GM12878 (cell line): ENCODE data around the gene NLRC5. TPM values are rescaled to one million over a fixed set of nuclear protein-coding genes. Genes with fewer than 3 reads are reported as not detected.

Experiments
- ATF2 ChIP-seq: IDR thresholded peaks from 2 replicates; pipeline ENCODE4 v1.6.1; 2012; ENCODE audit warnings: low read length, inconsistent platforms
- ATF7 ChIP-seq: fragments of 450-650 bp; IDR thresholded peaks from 2 replicates; pipeline ENCODE4 v1.6.1; 2016; ENCODE audit warnings: low read depth, mild to moderate bottlenecking
- CBFB ChIP-seq: IDR thresholded peaks from 2 replicates; pipeline ENCODE4 v1.6.1; 2016; ENCODE audit warnings: antibody characterized with exemption, low read depth
- CBX3 ChIP-seq: fragments of 200-600 bp; sonication (generic); IDR thresholded peaks from 2 replicates; pipeline ENCODE4 v1.6.1; 2016; ENCODE audit warnings: low read depth, borderline replicate concordance
- CHD1 ChIP-seq: IDR thresholded peaks from 2 replicates; pipeline ENCODE4 v1.6.1; 2012; ENCODE audit warnings: low read depth, low read length, improper control_type of control experiment
- CHD2 ChIP-seq: IDR thresholded peaks from 2 replicates; pipeline ENCODE4 v1.6.1; 2011; ENCODE audit warnings: low read depth, low read length, improper control_type of control experiment, borderline replicate concordance
- CHD4 ChIP-seq: fragments of 200-600 bp; sonication (generic); IDR thresholded peaks from 2 replicates; pipeline ENCODE4 v1.6.1; 2016; ENCODE audit warnings: mild to moderate bottlenecking
- FOS ChIP-seq: IDR thresholded peaks from 3 replicates; pipeline ENCODE4 v1.6.1; 2011; ENCODE audit warnings: borderline replicate concordance; ENCODE audit not compliant: insufficient read length; ENCODE audit errors: extremely low read depth
- IKZF2 ChIP-seq, 2 experiments: fragments of 450-650 bp; IDR thresholded peaks; 2 replicates each; pipeline ENCODE4 v1.6.1; 2017; ENCODE audit warnings: mild to moderate bottlenecking in 2 of 2, moderate library complexity in 2 of 2
- JUNB ChIP-seq: IDR thresholded peaks from 2 replicates; pipeline ENCODE4 v1.6.1; 2016; ENCODE audit warnings: antibody characterized with exemption, mild to moderate bottlenecking
- KAT2A ChIP-seq: conservative IDR thresholded peaks from 2 replicates; pipeline ENCODE4 v1.6.1; 2011; ENCODE audit warnings: low read depth, low read length; ENCODE audit not compliant: control insufficient read depth
- KLF5 ChIP-seq: fragments of 450-650 bp; IDR thresholded peaks from 2 replicates; pipeline ENCODE4 v1.6.1; 2014; ENCODE audit warnings: mild to moderate bottlenecking; ENCODE audit not compliant: partially characterized antibody
- MTA2 ChIP-seq: fragments of 450-650 bp; IDR thresholded peaks from 2 replicates; pipeline ENCODE4 v1.6.1; 2016; ENCODE audit warnings: low read depth, mild to moderate bottlenecking, moderate library complexity
- MTA3 ChIP-seq: IDR thresholded peaks from 2 replicates; pipeline ENCODE4 v1.6.1; 2012; ENCODE audit warnings: low read length, inconsistent platforms, borderline replicate concordance
- MXI1 ChIP-seq: fragments of 150-350 bp; IDR thresholded peaks from 2 replicates; pipeline ENCODE4 v1.6.1; 2011; ENCODE audit warnings: low read depth, mild to moderate bottlenecking, inconsistent platforms, low read length, improper control_type of control experiment
- MYC ChIP-seq: IDR thresholded peaks from 2 replicates; pipeline ENCODE4 v1.6.1; 2011; ENCODE audit warnings: mild to moderate bottlenecking, low read length, moderate library complexity, inconsistent platforms; ENCODE audit not compliant: insufficient read depth, insufficient replicate concordance, insufficient read length, severe bottlenecking
- NFIC ChIP-seq: IDR thresholded peaks from 2 replicates; pipeline ENCODE4 v1.6.1; 2012; ENCODE audit warnings: low read depth, mild to moderate bottlenecking, inconsistent platforms, low read length, moderate library complexity
- PAX5 ChIP-seq: IDR thresholded peaks from 2 replicates; pipeline ENCODE4 v1.6.1; 2011; ENCODE audit warnings: low read depth, low read length, borderline replicate concordance
- POLR2AphosphoS5 ChIP-seq: IDR thresholded peaks from 2 replicates; pipeline ENCODE4 v1.6.1; 2011; ENCODE audit warnings: mild to moderate bottlenecking, low read length, inconsistent platforms
- POU2F2 ChIP-seq: IDR thresholded peaks from 3 replicates; pipeline ENCODE4 v1.6.1; 2011; ENCODE audit warnings: low read depth, mild to moderate bottlenecking, low read length, borderline replicate concordance
- PRDM15 ChIP-seq: fragments of 450-650 bp; formaldehyde crosslinking; IDR thresholded peaks from 2 replicates; pipeline ENCODE4 v1.4.0; 2020; ENCODE audit warnings: mild to moderate bottlenecking, moderate library complexity
- RELB ChIP-seq: fragments of 450-650 bp; IDR thresholded peaks from 2 replicates; pipeline ENCODE4 v1.6.1; 2017; ENCODE audit warnings: low read depth, mild to moderate bottlenecking, moderate library complexity
- SMARCA5 ChIP-seq: fragments of 450-650 bp; IDR thresholded peaks from 2 replicates; pipeline ENCODE4 v1.6.1; 2017; ENCODE audit warnings: mild to moderate bottlenecking
- TAF1 ChIP-seq: IDR thresholded peaks from 2 replicates; pipeline ENCODE4 v1.6.1; 2011; ENCODE audit warnings: mild to moderate bottlenecking, low read depth, low read length, borderline replicate concordance
- TARDBP ChIP-seq: IDR thresholded peaks from 2 replicates; pipeline ENCODE4 v1.6.1; 2016; ENCODE audit warnings: borderline replicate concordance
- ZNF622 ChIP-seq: fragments of 450-650 bp; IDR thresholded peaks from 2 replicates; pipeline ENCODE4 v1.6.1; 2017; ENCODE audit warnings: mild to moderate bottlenecking, inconsistent platforms
- polyA plus RNA-seq, 11 experiments: library from polyadenylated mRNA; depleted of rRNA in 4 of 11; unstranded in 6 of 11; stranded (reverse) in 5 of 11; fragments of >200 nt; fragmentation: Nextera tagmentation in 4 of 11; fragmentation: Illumina TruSeq in 1 of 11; extraction: Ambion mirVana in 4 of 11; extraction: Trizol in 1 of 11; gene quantifications; 1 replicate in 1 of 11; 2 replicates in 10 of 11; pipeline versions ENCODE4 v1.2.1 to v1.2.3, GENCODE V29; 2011 to 2016; ENCODE audit warnings: inconsistent platforms in 2 of 11, missing spikeins in 2 of 11, low read depth in 1 of 11
- total RNA-seq, 4 experiments: library from RNA; depleted of rRNA in 3 of 4; stranded (reverse); fragments of >200 nt in 3 of 4; fragmentation: Illumina TruSeq in 1 of 4; extraction: Trizol in 1 of 4; gene quantifications; 2 replicates each; pipeline versions ENCODE4 v1.2.1 to v1.2.3, GENCODE V29; 2013 to 2021

Gene NLRC5
- total and polyA plus RNA-seq, 10 of the 15 experiments (the other 5 are each of a cell fraction or from before 2014, with no cell fraction given), result 13.1 to 105 (median 57.3) TPM

- TF ChIP-seq PRDM15 (CRISPR knock-in tag) (no peak), TAF1 (no peak), KAT2A (no peak), POLR2AphosphoS5 (no peak), PAX5 (no peak), ATF7 (no peak), IKZF2 (IDR thresholded peaks at IDR 0.05) (peak in 1 of 2 experiments; percentile 33; a peak in 2 of 4 replicates), RELB (peak; percentile 38; the same call in 1 of the 2 replicates), CBX3 (no peak), FOS (no peak), POU2F2 (peak; percentile 91; the same call in 2 of the 3 replicates), JUNB (no peak), CHD1 (no peak), ATF2 (no peak), ZNF622 (no peak), CHD2 (peak; percentile 15; the same call in 1 of the 2 replicates), NFIC (no peak), CHD4 (no peak), SMARCA5 (no peak; the same call in 1 of the 2 replicates), MYC (no peak), KLF5 (no peak), TARDBP (no peak), MTA3 (no peak), MTA2 (peak; percentile 36), MXI1 (peak; percentile 46), CBFB (no peak)
Observed at GRCh38 chr16:57004387-57005250, 15.3 kb downstream of the NLRC5 start (continued).
